OCI-LY1 (cell line): ENCODE data around the gene PRSS33.

Experiments used
- H2AFZ ChIP-seq: fragments of 200-600 bp; sonication (generic), shearing (Covaris generic); 2 replicates; pipeline ENCODE4 v1.6.0; 2014; ENCODE audit warnings: antibody characterized with exemption, mild to moderate bottlenecking, low read length
- H3F3A ChIP-seq: fragments of 200-600 bp; sonication (generic), shearing (Covaris generic); 2 replicates; pipeline ENCODE4 v1.6.0; 2014; ENCODE audit warnings: mild to moderate bottlenecking, antibody characterized with exemption, low read length, moderate library complexity; ENCODE audit not compliant: insufficient read depth
- H3K27ac ChIP-seq: fragments of 200-600 bp; sonication (generic); 2 replicates; pipeline ENCODE4 v1.5.1; 2014; ENCODE audit warnings: low read length, mixed run types, mild to moderate bottlenecking, low read depth; ENCODE audit not compliant: poor library complexity, severe bottlenecking
- H3K27me3 ChIP-seq: fragments of 200-600 bp; sonication (generic); 2 replicates; pipeline ENCODE4 v1.6.0; 2014; ENCODE audit warnings: antibody characterized with exemption, mild to moderate bottlenecking, low read length, moderate library complexity; ENCODE audit not compliant: insufficient read depth
- H3K36me3 ChIP-seq: fragments of 200-600 bp; sonication (generic); 2 replicates; pipeline ENCODE4 v1.6.1; 2014; ENCODE audit warnings: mild to moderate bottlenecking, antibody characterized with exemption, low read length, moderate library complexity, mixed read lengths; ENCODE audit not compliant: insufficient read depth
- H3K4me1 ChIP-seq: fragments of 200-600 bp; sonication (generic); 2 replicates; pipeline ENCODE4 v1.5.1; 2014; ENCODE audit warnings: mild to moderate bottlenecking, low read length, moderate library complexity; ENCODE audit not compliant: insufficient read depth, severe bottlenecking
- H3K4me2 ChIP-seq: fragments of 200-600 bp; sonication (generic), shearing (Covaris generic); 2 replicates; pipeline ENCODE4 v1.6.1; 2014; ENCODE audit warnings: low read length
- H3K4me3 ChIP-seq: fragments of 200-600 bp; sonication (generic); 2 replicates; pipeline ENCODE4 v1.5.1; 2014; ENCODE audit warnings: low read length, low read depth, mild to moderate bottlenecking, mixed read lengths; ENCODE audit not compliant: poor library complexity, severe bottlenecking
- H3K79me2 ChIP-seq: fragments of 200-600 bp; shearing (Covaris generic); 2 replicates; pipeline ENCODE4 v1.6.1; 2016; ENCODE audit warnings: mixed run types, low read length, mixed read lengths; ENCODE audit not compliant: insufficient read depth
- H3K9ac ChIP-seq: fragments of 200-600 bp; sonication (generic), shearing (Covaris generic); 2 replicates; pipeline ENCODE4 v1.6.1; 2014; ENCODE audit warnings: mild to moderate bottlenecking, low read length, mixed read lengths
- H3K9me2 ChIP-seq: fragments of 200-600 bp; sonication (generic), shearing (Covaris generic); 2 replicates; pipeline ENCODE4 v1.6.1; 2014; ENCODE audit warnings: low read depth, mild to moderate bottlenecking, low read length, mixed read lengths
- H3K9me3 ChIP-seq: fragments of 200-600 bp; shearing (Covaris generic); 2 replicates; pipeline ENCODE4 v1.6.1; 2014; ENCODE audit warnings: low read length, mixed read lengths
- H4K20me1 ChIP-seq: fragments of 200-600 bp; sonication (generic), shearing (Covaris generic); 2 replicates; pipeline ENCODE4 v1.6.0; 2016; ENCODE audit warnings: mild to moderate bottlenecking, low read length; ENCODE audit not compliant: insufficient read depth
- CTCF ChIP-seq: fragments of 200-600 bp; sonication (generic), shearing (Covaris generic); IDR thresholded peaks from 2 replicates; pipeline ENCODE4 v1.5.1; 2017; ENCODE audit warnings: mild to moderate bottlenecking, antibody characterized with exemption, low read length, moderate library complexity, mixed read lengths
- EZH2 ChIP-seq: fragments of 200-600 bp; sonication (generic), shearing (Covaris generic); IDR thresholded peaks from 2 replicates; pipeline ENCODE4 v1.8.0; 2017; ENCODE audit warnings: borderline replicate concordance, mixed run types, mild to moderate bottlenecking, antibody characterized with exemption, low read length, moderate library complexity, mixed read lengths

PRSS33 gene

DNA sequence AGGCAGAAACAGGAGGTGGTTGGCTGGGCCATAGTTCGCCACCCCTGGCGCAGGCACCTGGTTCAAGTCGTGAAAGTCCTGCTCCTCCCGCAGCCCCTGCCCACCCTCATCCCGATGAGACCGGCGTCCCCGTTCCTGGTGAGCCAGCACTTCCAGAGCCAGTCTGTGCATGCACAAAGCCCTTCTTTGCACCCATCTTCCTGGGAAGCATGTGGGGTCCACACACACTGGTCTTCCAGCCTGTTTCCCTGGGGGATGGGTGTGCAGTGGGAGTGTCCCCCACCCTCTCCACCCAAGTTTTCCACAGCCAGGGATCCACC is 41.1 kb upstream of the PRSS33 start:
- H3K9me2 ChIP-seq, result no peaks in the 10 kb centered on the region
- H3K9ac ChIP-seq, result no peak overlapping the region
- no peak overlapping the region for H3K27ac ChIP-seq
- no peaks in the 10 kb centered on the region for H3K36me3 ChIP-seq
- H3K9me3 ChIP-seq, result no peaks in the 10 kb centered on the region
- no peaks in the 10 kb centered on the region for H3K4me1 ChIP-seq
- TF ChIP-seq CTCF (no peak), EZH2 (no peak)
- H3F3A ChIP-seq, result no peaks in the 10 kb centered on the region
- H3K4me3 ChIP-seq, result no peak overlapping the region
- H4K20me1 ChIP-seq, result no peaks in the 10 kb centered on the region
- H3K27me3 ChIP-seq, result peaks cover 16% of the 10 kb centered on the region; the same call in 1 of the 2 replicates
- no peaks in the 10 kb centered on the region for H3K79me2 ChIP-seq
- no peak overlapping the region for H2AFZ ChIP-seq
- no peak overlapping the region for H3K4me2 ChIP-seq

DNA sequence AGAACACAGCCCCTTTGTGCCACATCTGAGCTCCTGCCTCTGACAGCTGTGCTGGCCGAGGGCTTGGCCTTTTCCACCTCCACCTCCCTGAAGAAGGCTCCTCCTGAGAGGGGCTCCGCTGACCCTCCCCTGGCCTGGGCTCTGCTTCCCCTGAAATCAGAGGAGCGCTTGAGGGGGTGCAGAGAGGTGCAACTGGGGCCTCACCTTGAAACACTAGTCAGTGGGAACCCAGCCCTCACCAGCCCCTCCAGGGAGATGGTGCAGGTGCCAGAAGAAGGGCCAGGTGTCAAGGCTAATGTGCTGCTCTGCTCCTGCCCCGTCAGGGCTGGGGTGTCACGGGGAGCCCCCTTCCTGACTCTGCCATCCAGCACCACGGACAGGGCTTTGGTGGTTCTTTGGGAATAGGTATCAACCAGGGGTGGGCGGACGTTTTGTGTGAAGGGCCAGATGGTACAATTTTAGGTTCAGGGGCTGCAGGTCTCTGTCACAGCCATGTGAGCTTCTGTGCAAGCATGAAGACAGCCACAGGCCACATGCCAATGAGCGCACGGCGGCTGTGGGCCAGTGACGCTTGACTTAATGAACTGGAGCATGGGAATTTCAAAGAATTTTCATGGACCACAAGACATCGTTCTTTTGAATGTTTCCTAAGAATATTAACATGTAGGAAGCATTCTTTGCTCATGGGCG is 40.6 kb upstream of the PRSS33 start:
- Histone ChIP-seq H3K4me3 (no peak overlapping the region), H4K20me1 (no peaks in the 10 kb centered on the region), H2AFZ (no peak overlapping the region), H3F3A (no peaks in the 10 kb centered on the region), H3K79me2 (no peaks in the 10 kb centered on the region), H3K27me3 (peaks cover 16% of the 10 kb centered on the region; the same call in 1 of the 2 replicates), H3K4me1 (no peaks in the 10 kb centered on the region), H3K9ac (no peak overlapping the region), H3K36me3 (no peaks in the 10 kb centered on the region), H3K9me3 (no peaks in the 10 kb centered on the region), H3K4me2 (no peak overlapping the region), H3K27ac (no peak overlapping the region), H3K9me2 (no peaks in the 10 kb centered on the region)
- TF ChIP-seq EZH2 (no peak), CTCF (no peak)

DNA sequence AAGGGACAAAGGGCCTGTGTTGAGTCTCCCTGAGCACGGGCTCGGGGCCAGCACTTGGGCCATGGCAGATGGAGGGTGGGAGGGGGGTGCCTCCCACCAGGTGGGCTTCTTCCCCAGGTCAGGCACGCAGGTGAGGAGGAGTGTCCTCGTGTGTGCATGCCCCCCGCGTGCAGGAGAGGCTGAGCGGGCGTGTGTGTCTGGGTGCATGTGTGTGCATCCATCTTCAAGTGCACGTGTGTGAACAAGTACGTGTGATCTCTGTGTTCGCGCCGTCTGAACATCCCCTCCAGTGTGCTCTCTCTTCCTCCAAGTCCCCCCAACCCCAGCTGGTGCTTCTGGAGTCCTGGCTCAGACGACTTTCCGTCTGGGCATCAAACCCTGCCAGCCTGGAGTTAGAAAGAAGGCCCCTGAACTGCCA is 40.0 kb upstream of the PRSS33 start:
- Histone ChIP-seq H3K9ac (no peak overlapping the region), H3K4me1 (no peaks in the 10 kb centered on the region), H2AFZ (no peak overlapping the region), H3K9me3 (no peaks in the 10 kb centered on the region), H3K36me3 (no peaks in the 10 kb centered on the region), H3K79me2 (no peaks in the 10 kb centered on the region), H3K27ac (no peak overlapping the region), H3K4me3 (no peak overlapping the region), H3K27me3 (peaks cover 16% of the 10 kb centered on the region; the same call in 1 of the 2 replicates), H4K20me1 (no peaks in the 10 kb centered on the region), H3F3A (no peaks in the 10 kb centered on the region), H3K4me2 (no peak overlapping the region), H3K9me2 (no peaks in the 10 kb centered on the region)
- TF ChIP-seq EZH2 (no peak), CTCF (no peak)
